ENCODE results near the gene PTPRG. TPM values are rescaled to one million over a fixed set of nuclear protein-coding genes. Genes with fewer than 3 reads are reported as not detected.

The PTPRG gene
- total RNA-seq, 1 donor from 2014 or later, result 77.2 TPM

DNA sequence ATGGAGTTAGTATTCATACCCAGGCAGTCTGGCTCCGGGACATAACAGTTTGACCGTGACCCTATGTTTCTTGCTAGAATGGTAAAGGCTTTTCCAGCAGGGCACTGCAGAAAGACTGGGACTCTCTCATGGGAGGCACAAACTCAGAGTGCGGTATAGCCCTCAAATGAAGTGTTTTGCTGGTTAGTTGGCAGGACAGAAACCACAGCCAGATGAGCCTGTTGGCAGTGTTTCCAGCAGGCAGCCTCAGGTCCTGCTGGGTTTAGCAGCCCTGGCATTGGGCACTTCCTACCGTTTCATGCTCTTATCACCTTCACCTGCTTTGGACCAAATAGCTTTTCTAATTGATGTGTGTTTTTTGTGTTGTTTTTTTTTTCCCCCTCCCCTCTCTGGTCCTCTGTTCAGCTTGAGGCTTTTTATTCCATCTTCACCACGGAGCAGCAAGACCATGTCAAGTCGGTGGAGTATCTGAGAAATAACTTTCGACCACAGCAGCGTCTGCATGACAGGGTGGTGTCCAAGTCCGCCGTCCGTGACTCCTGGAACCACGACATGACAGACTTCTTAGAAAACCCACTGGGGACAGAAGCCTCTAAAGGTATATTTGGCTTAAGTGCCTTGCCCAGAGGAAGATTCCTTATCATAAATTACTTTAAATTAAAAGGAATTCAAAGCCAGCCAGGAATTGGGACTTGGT, 606.3 kb downstream of the PTPRG start:
- Mint-ChIP-seq H3K4me3 (no peak overlapping the region), H3K27me3 (no peaks in the 10 kb centered on the region), H3K9me3 (no peaks in the 10 kb centered on the region), H3K27ac (no peak overlapping the region), H3K4me1 (ENCODE audit: unreplicated experiment) (peaks cover 9% of the 10 kb centered on the region), H3K36me3 (peaks cover 22% of the 10 kb centered on the region)
- TF ChIP-seq, protein P1, sequence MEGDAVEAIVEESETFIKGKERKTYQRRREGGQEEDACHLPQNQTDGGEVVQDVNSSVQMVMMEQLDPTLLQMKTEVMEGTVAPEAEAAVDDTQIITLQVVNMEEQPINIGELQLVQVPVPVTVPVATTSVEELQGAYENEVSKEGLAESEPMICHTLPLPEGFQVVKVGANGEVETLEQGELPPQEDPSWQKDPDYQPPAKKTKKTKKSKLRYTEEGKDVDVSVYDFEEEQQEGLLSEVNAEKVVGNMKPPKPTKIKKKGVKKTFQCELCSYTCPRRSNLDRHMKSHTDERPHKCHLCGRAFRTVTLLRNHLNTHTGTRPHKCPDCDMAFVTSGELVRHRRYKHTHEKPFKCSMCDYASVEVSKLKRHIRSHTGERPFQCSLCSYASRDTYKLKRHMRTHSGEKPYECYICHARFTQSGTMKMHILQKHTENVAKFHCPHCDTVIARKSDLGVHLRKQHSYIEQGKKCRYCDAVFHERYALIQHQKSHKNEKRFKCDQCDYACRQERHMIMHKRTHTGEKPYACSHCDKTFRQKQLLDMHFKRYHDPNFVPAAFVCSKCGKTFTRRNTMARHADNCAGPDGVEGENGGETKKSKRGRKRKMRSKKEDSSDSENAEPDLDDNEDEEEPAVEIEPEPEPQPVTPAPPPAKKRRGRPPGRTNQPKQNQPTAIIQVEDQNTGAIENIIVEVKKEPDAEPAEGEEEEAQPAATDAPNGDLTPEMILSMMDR (conservative IDR thresholded peaks at IDR 0.05), result no peak
- DNase-seq (ENCODE audit: extremely low spot score, unreplicated experiment), result no peak

- Mint-ChIP-seq H3K4me1 (ENCODE audit: unreplicated experiment) (peaks cover 9% of the 10 kb centered on the region), H3K27me3 (no peaks in the 10 kb centered on the region), H3K9me3 (no peaks in the 10 kb centered on the region), H3K27ac (no peak overlapping the region), H3K36me3 (peaks cover 24% of the 10 kb centered on the region), H3K4me3 (no peak overlapping the region)
- TF ChIP-seq, protein P1 (conservative IDR thresholded peaks at IDR 0.05), result no peak
- no peak for DNase-seq (ENCODE audit: extremely low spot score, unreplicated experiment)
These were observed 607.0 kb downstream of the PTPRG start for GRCh38 chr3:62168356-62168755.

GRCh38 chr3:62169906-62170660, 608.7 kb downstream of the PTPRG start:
- TF ChIP-seq, protein P1 (conservative IDR thresholded peaks at IDR 0.05), result no peak
- Mint-ChIP-seq H3K36me3 (peaks cover 24% of the 10 kb centered on the region), H3K4me3 (no peak overlapping the region), H3K4me1 (ENCODE audit: unreplicated experiment) (peaks cover 9% of the 10 kb centered on the region), H3K9me3 (no peaks in the 10 kb centered on the region), H3K27me3 (no peaks in the 10 kb centered on the region), H3K27ac (no peak overlapping the region)
- DNase-seq (ENCODE audit: extremely low spot score, unreplicated experiment), result no peak

DNA sequence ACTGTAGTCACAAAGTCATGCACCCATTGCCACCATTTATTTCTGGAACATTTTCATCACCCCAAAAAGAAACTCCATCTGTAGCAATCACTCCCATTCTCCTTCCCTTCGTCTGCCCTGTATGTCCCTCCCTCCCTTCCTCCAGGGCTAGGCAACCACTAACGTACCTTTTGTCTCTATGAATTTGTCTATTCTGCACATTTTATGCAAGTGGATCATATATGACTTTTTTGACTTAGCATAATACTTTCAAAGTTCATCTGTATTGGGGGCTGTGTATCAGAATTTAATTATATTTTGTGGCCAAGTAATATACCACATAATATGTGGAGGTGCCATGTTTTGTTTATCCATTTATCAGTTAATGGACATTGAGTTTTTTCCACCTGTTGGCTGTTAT, 610.4 kb downstream of the PTPRG start:
- no peak overlapping the region for H3K4me3 Mint-ChIP-seq
- peaks cover 31% of the 10 kb centered on the region for H3K36me3 Mint-ChIP-seq
- H3K4me1 Mint-ChIP-seq (ENCODE audit: unreplicated experiment), result peaks cover 9% of the 10 kb centered on the region

DNA sequence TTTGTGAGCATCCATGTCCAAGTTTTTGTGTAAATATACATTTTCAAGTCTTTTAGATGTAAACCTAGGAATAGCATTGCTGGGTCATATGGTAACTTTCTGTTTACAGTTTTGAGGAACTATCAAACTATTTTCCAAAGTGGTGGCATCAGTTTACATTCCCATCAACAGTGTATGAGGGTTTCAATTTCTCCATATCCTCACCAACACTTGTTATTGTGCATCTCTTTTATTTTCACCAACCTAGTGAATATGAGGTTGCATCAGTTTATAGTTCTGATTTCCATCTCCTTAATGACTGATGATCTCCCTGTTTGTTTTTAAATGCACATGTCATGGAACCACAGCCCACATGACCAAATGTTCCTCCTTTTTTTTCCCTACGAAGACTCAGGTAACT, 610.8 kb downstream of the PTPRG start:
- Mint-ChIP-seq H3K4me1 (ENCODE audit: unreplicated experiment) (peaks cover 9% of the 10 kb centered on the region), H3K27me3 (no peaks in the 10 kb centered on the region), H3K9me3 (no peaks in the 10 kb centered on the region), H3K27ac (no peak overlapping the region), H3K4me3 (no peak overlapping the region), H3K36me3 (peaks cover 31% of the 10 kb centered on the region)
- DNase-seq (ENCODE audit: extremely low spot score, unreplicated experiment), result no peak
- TF ChIP-seq, protein P1 (conservative IDR thresholded peaks at IDR 0.05), result no peak

More for the DNA sequence above, 610.4 kb downstream of the PTPRG start:
- Mint-ChIP-seq H3K27me3 (no peaks in the 10 kb centered on the region), H3K27ac (no peak overlapping the region), H3K9me3 (no peaks in the 10 kb centered on the region)
- TF ChIP-seq, protein P1 (conservative IDR thresholded peaks at IDR 0.05), result no peak
- no peak for DNase-seq (ENCODE audit: extremely low spot score, unreplicated experiment)

Measured in type B pancreatic cell (in vitro differentiated cells).